ENCODE measurements around the gene HS2ST1.

- TF ChIP-seq CTCF (IDR thresholded peaks at IDR 0.05; ENCODE audit: low read depth, low read length) = no peak
- TF ChIP-seq POLR2A (IDR thresholded peaks at IDR 0.05; ENCODE audit: extremely low read depth, insufficient read length) = no peak
- no peak for TF ChIP-seq MYC (IDR thresholded peaks at IDR 0.05; ENCODE audit: low read depth, low read length)
- TF ChIP-seq MAX (IDR thresholded peaks at IDR 0.05; ENCODE audit: low read depth, low read length) = no peak
Measured at GRCh38 chr1:87122243-87122642, 207.8 kb downstream of the HS2ST1 start.

Data from NB4 (cell line).